ENCODE results near the gene SH2D2A. TPM values are rescaled to one million over a fixed set of nuclear protein-coding genes. Genes with fewer than 3 reads are reported as not detected.
A peak's percentile ranks its signal among the peaks of the same experiment; 100 is the strongest.

SH2D2A gene
- total RNA-seq, 2 experiments from 2014 or later: 280 to 294 TPM

- H3K36me3 Mint-ChIP-seq: peaks cover 36% of the 10 kb centered on the region
Measured at GRCh38 chr1:156802421-156802935, 14.2 kb downstream of the SH2D2A start.

GRCh38 chr1:156801409-156802121 lies 15.1 kb downstream of the SH2D2A start:
- no peak overlapping the region for H3K4me3 Mint-ChIP-seq

More at GRCh38 chr1:156802421-156802935, 14.2 kb downstream of the SH2D2A start:
- Mint-ChIP-seq H3K4me1 (ENCODE audit: low read depth) (peaks cover 38% of the 10 kb centered on the region), H3K9me3 (no peaks in the 10 kb centered on the region), H3K27ac (peak overlapping the region; percentile 79), H3K4me3 (no peak overlapping the region), H3K27me3 (no peaks in the 10 kb centered on the region)
- no peak for DNase-seq
- ChIA-PET POLR2A (interaction anchor here (0.6 to 3.7 kb wide), 6 partner anchors 10 to 118 kb away, joined by 3 to 29 read pairs (median 4); partner anchors contain the start of genes NTRK1 and SH2D2A), CTCF (interaction anchor here (1.2 to 10.4 kb wide), 5 partner anchors 36 to 112 kb away, joined by 4 to 252 read pairs (median 8); partner anchors contain the start of genes INSRR, NTRK1 and PEAR1)
- intact Hi-C loops (cut with micrococcal nuclease): no loop called here

GRCh38 chr1:156797212-156797871 lies 19.3 kb downstream of the SH2D2A start:
- Mint-ChIP-seq H3K4me1 (ENCODE audit: low read depth) (peaks cover 21% of the 10 kb centered on the region), H3K4me3 (no peak overlapping the region)
- intact Hi-C loops (cut with micrococcal nuclease): loop anchor here (1.0 kb wide), 3 partner anchors 39 to 93 kb away; partner anchors contain the start of gene NTRK1

More at GRCh38 chr1:156801409-156802121, 15.1 kb downstream of the SH2D2A start:
- peak overlapping the region; percentile 79 for H3K27ac Mint-ChIP-seq
- intact Hi-C loops (cut with micrococcal nuclease): no loop called here
- peaks cover 34% of the 10 kb centered on the region for H3K36me3 Mint-ChIP-seq
- no peak for DNase-seq
- CTCF ChIA-PET: interaction anchor here (0.6 to 10.4 kb wide), 9 partner anchors 12 to 125 kb away, joined by 3 to 252 read pairs (median 12); partner anchors contain the start of genes INSRR, ISG20L2, METTL25B and NTRK1
- H3K27me3 Mint-ChIP-seq: no peaks in the 10 kb centered on the region
- peaks cover 32% of the 10 kb centered on the region for H3K4me1 Mint-ChIP-seq (ENCODE audit: low read depth)
- POLR2A ChIA-PET: interaction anchor here (1.1 to 3.7 kb wide), 5 partner anchors 9 to 112 kb away, joined by 4 to 29 read pairs (median 6); partner anchors contain the start of gene NTRK1
- H3K9me3 Mint-ChIP-seq: no peaks in the 10 kb centered on the region

GRCh38 chr1:156796340-156797097 lies 20.1 kb downstream of the SH2D2A start:
- intact Hi-C loops (cut with micrococcal nuclease): loop anchor here (1.0 kb wide), 3 partner anchors 40 to 94 kb away; partner anchors contain the start of gene NTRK1

More at GRCh38 chr1:156797212-156797871, 19.3 kb downstream of the SH2D2A start:
- DNase-seq: peak; percentile 71
- H3K27ac Mint-ChIP-seq: no peak overlapping the region
- H3K9me3 Mint-ChIP-seq: no peaks in the 10 kb centered on the region
- ChIA-PET CTCF (interaction anchor here (0.6 to 10.4 kb wide), 16 partner anchors 10 to 130 kb away, joined by 3 to 252 read pairs (median 6); partner anchors contain the start of genes INSRR, ISG20L2, METTL25B and NTRK1), POLR2A (interaction anchor here (0.6 to 2.4 kb wide), 4 partner anchors 10 to 108 kb away, joined by 4 to 17 read pairs (median 5); partner anchors contain the start of gene NTRK1)
- H3K27me3 Mint-ChIP-seq: no peaks in the 10 kb centered on the region
- peaks cover 47% of the 10 kb centered on the region for H3K36me3 Mint-ChIP-seq

GRCh38 chr1:156795787-156796186 lies 20.9 kb downstream of the SH2D2A start:
- Mint-ChIP-seq H3K9me3 (no peaks in the 10 kb centered on the region), H3K4me3 (no peak overlapping the region), H3K36me3 (peaks cover 52% of the 10 kb centered on the region), H3K4me1 (ENCODE audit: low read depth) (peaks cover 5% of the 10 kb centered on the region), H3K27ac (no peak overlapping the region), H3K27me3 (no peaks in the 10 kb centered on the region)
- ChIA-PET POLR2A (interaction anchor here (1.1 to 1.3 kb wide), 2 partner anchors 64 to 107 kb away, joined by 3 to 4 read pairs; partner anchors contain the start of gene NTRK1), CTCF (interaction anchor here (1.0 to 10.4 kb wide), 10 partner anchors 11 to 132 kb away, joined by 3 to 252 read pairs (median 12); partner anchors contain the start of genes INSRR, ISG20L2, METTL25B and NTRK1)
- no peak for DNase-seq
- intact Hi-C loops (cut with micrococcal nuclease): no loop called here

More at GRCh38 chr1:156796340-156797097, 20.1 kb downstream of the SH2D2A start:
- DNase-seq: no peak
- H3K27ac Mint-ChIP-seq: no peak overlapping the region
- no peaks in the 10 kb centered on the region for H3K9me3 Mint-ChIP-seq
- peaks cover 13% of the 10 kb centered on the region for H3K4me1 Mint-ChIP-seq (ENCODE audit: low read depth)
- CTCF ChIA-PET: interaction anchor here (0.6 to 10.4 kb wide), 17 partner anchors 10 to 131 kb away, joined by 3 to 252 read pairs (median 5); partner anchors contain the start of genes INSRR, ISG20L2, METTL25B and NTRK1
- peaks cover 51% of the 10 kb centered on the region for H3K36me3 Mint-ChIP-seq
- no peaks in the 10 kb centered on the region for H3K27me3 Mint-ChIP-seq
- H3K4me3 Mint-ChIP-seq: no peak overlapping the region
- POLR2A ChIA-PET: interaction anchor here (1.1 to 2.4 kb wide), 3 partner anchors 64 to 107 kb away, joined by 3 to 6 read pairs (median 4); partner anchors contain the start of gene NTRK1

GRCh38 chr1:156795374-156795733 lies 21.3 kb downstream of the SH2D2A start:
- Mint-ChIP-seq H3K4me1 (ENCODE audit: low read depth) (peaks cover 4% of the 10 kb centered on the region), H3K27ac (no peak overlapping the region), H3K9me3 (no peaks in the 10 kb centered on the region), H3K27me3 (no peaks in the 10 kb centered on the region), H3K36me3 (peaks cover 50% of the 10 kb centered on the region), H3K4me3 (no peak overlapping the region)
- POLR2A ChIA-PET: interaction anchor here (1.3 kb wide), 1 partner anchor 65 kb away, joined by 3 read pairs; the partner anchor contains the start of gene NTRK1
- CTCF ChIA-PET: interaction anchor here (1.8 to 10.4 kb wide), 6 partner anchors 27 to 106 kb away, joined by 5 to 252 read pairs (median 50); partner anchors contain the start of genes INSRR, ISG20L2, METTL25B and NTRK1
- DNase-seq: no peak
- intact Hi-C loops (cut with micrococcal nuclease): no loop called here

GRCh38 chr1:156794506-156795373 lies 21.9 kb downstream of the SH2D2A start:
- no peak for DNase-seq
- Mint-ChIP-seq H3K27me3 (no peaks in the 10 kb centered on the region), H3K9me3 (no peaks in the 10 kb centered on the region), H3K4me3 (no peak overlapping the region), H3K27ac (no peak overlapping the region), H3K4me1 (ENCODE audit: low read depth) (peaks cover 2% of the 10 kb centered on the region), H3K36me3 (peaks cover 47% of the 10 kb centered on the region)
- CTCF ChIA-PET: interaction anchor here (2.2 to 10.4 kb wide), 6 partner anchors 43 to 97 kb away, joined by 11 to 252 read pairs (median 50); partner anchors contain the start of genes INSRR, ISG20L2, METTL25B and NTRK1
- POLR2A ChIA-PET: no interaction called here
- intact Hi-C loops (cut with micrococcal nuclease): no loop called here

- no peaks in the 10 kb centered on the region for H3K9me3 Mint-ChIP-seq
- no peak overlapping the region for H3K27ac Mint-ChIP-seq
- ChIA-PET CTCF (interaction anchor here (0.8 to 3.0 kb wide), 5 partner anchors 9 to 121 kb away, joined by 3 to 15 read pairs (median 4); partner anchors contain the start of gene NTRK1), POLR2A (no interaction called here)
- intact Hi-C loops (cut with micrococcal nuclease): no loop called here
- DNase-seq: no peak
- no peaks in the 10 kb centered on the region for H3K27me3 Mint-ChIP-seq
- H3K36me3 Mint-ChIP-seq: peaks cover 36% of the 10 kb centered on the region
- no peak overlapping the region for H3K4me3 Mint-ChIP-seq
- no peaks in the 10 kb centered on the region for H3K4me1 Mint-ChIP-seq (ENCODE audit: low read depth)
Measured at GRCh38 chr1:156789621-156790318, 26.9 kb downstream of the SH2D2A start.

- ChIA-PET POLR2A (no interaction called here), CTCF (interaction anchor here (1.0 to 1.6 kb wide), 3 partner anchors 10 to 72 kb away, joined by 3 to 4 read pairs (median 3); no protein-coding TSS in a partner anchor)
- no peak overlapping the region for H3K4me3 Mint-ChIP-seq
- H3K36me3 Mint-ChIP-seq: peaks cover 36% of the 10 kb centered on the region
- no peak for DNase-seq
- no peaks in the 10 kb centered on the region for H3K4me1 Mint-ChIP-seq (ENCODE audit: low read depth)
- H3K27ac Mint-ChIP-seq: no peak overlapping the region
- H3K9me3 Mint-ChIP-seq: no peaks in the 10 kb centered on the region
- intact Hi-C loops (cut with micrococcal nuclease): no loop called here
- no peaks in the 10 kb centered on the region for H3K27me3 Mint-ChIP-seq
Measured at GRCh38 chr1:156788136-156788535, 28.5 kb downstream of the SH2D2A start.

All from activated CD4-positive, alpha-beta memory T cell treated with anti-CD3 and anti-CD28 coated beads for 36 hours (primary cell).